Mesenchymal stem cell (in vitro differentiated cells and primary cell): ENCODE results near the gene CCDC188.

Experiments
- DNase-seq: peaks from one replicate; pipeline ENCODE4 v3.0.0-alpha.2; 2013
- H2AFZ ChIP-seq: one replicate; pipeline ENCODE4 v1.6.1; 2013; ENCODE audit warnings: low read depth, mild to moderate bottlenecking, control low read depth, inconsistent platforms, low read length, moderate library complexity
- H2AK5ac ChIP-seq: 2 replicates; pipeline ENCODE4 v1.6.1; 2013; ENCODE audit warnings: low read length, moderate library complexity, mild to moderate bottlenecking, inconsistent platforms; ENCODE audit not compliant: severe bottlenecking
- H2BK120ac ChIP-seq: one replicate; pipeline ENCODE4 v1.6.1; 2013; ENCODE audit warnings: low read depth, mild to moderate bottlenecking, inconsistent platforms, low read length, moderate library complexity
- H2BK12ac ChIP-seq, 2 experiments: one replicate each; pipeline ENCODE4 v1.6.1; 2013; ENCODE audit warnings: inconsistent platforms in 2 of 2, low read length in 2 of 2, mild to moderate bottlenecking in 2 of 2, moderate library complexity in 2 of 2, control low read depth in 1 of 2
- H2BK15ac ChIP-seq: one replicate; pipeline ENCODE4 v1.6.1; 2013; ENCODE audit warnings: mild to moderate bottlenecking, low read depth, inconsistent platforms; ENCODE audit not compliant: poor library complexity, severe bottlenecking
- H2BK5ac ChIP-seq: 2 replicates; pipeline ENCODE4 v1.6.1; 2013; ENCODE audit warnings: low read depth, mild to moderate bottlenecking, low read length, control low read depth, inconsistent platforms; ENCODE audit not compliant: poor library complexity, severe bottlenecking
- H3K14ac ChIP-seq, 2 experiments: one replicate each; pipeline ENCODE4 v1.6.1; 2013; ENCODE audit warnings: inconsistent platforms in 2 of 2, low read length in 2 of 2, control low read depth in 1 of 2, mild to moderate bottlenecking in 1 of 2, moderate library complexity in 1 of 2
- H3K18ac ChIP-seq, 2 experiments: one replicate each; pipeline ENCODE4 v1.6.1; 2013; ENCODE audit warnings: inconsistent platforms in 2 of 2, low read length in 2 of 2, control low read depth in 1 of 2, low read depth in 1 of 2, mild to moderate bottlenecking in 1 of 2
- H3K23ac ChIP-seq, 2 experiments: one replicate each; pipeline ENCODE4 v1.6.1; 2013; ENCODE audit warnings: inconsistent platforms in 2 of 2, low read length in 2 of 2, mild to moderate bottlenecking in 2 of 2, moderate library complexity in 2 of 2, control low read depth in 1 of 2
- H3K27ac ChIP-seq: 2 replicates; pipeline ENCODE4 v1.5.1; 2013; ENCODE audit warnings: mild to moderate bottlenecking, moderate library complexity, low read length, control low read depth, inconsistent platforms; ENCODE audit not compliant: poor library complexity, severe bottlenecking
- H3K27me3 ChIP-seq, 2 experiments: 2 replicates each; pipeline versions ENCODE4 v1.6.1 to v1.7.0; 2013; ENCODE audit warnings: low read length in 2 of 2, mild to moderate bottlenecking in 2 of 2, moderate library complexity in 2 of 2, control low read depth in 1 of 2, inconsistent platforms in 1 of 2; ENCODE audit not compliant: control insufficient read depth in 1 of 2, insufficient read depth in 1 of 2
- H3K36me3 ChIP-seq, 2 experiments: 2 replicates each; pipeline versions ENCODE4 v1.6.1 to v1.7.0; 2013; ENCODE audit warnings: low read length in 2 of 2, control low read depth in 1 of 2, inconsistent platforms in 1 of 2, low read depth in 1 of 2, mild to moderate bottlenecking in 1 of 2; ENCODE audit not compliant: insufficient read depth in 2 of 2, control insufficient read depth in 1 of 2
- H3K4ac ChIP-seq, 2 experiments: one replicate each; pipeline ENCODE4 v1.6.1; 2013; ENCODE audit warnings: inconsistent platforms in 2 of 2, low read length in 2 of 2, mild to moderate bottlenecking in 2 of 2, moderate library complexity in 2 of 2, control low read depth in 1 of 2, low read depth in 1 of 2
- H3K4me1 ChIP-seq: 2 replicates; pipeline ENCODE4 v1.6.1; 2013; ENCODE audit warnings: low read depth, low read length, control low read depth; ENCODE audit not compliant: control insufficient read depth, insufficient read depth
- H3K4me2 ChIP-seq: 2 replicates; pipeline ENCODE4 v1.6.1; 2013; ENCODE audit warnings: low read length, mild to moderate bottlenecking, inconsistent platforms; ENCODE audit not compliant: poor library complexity, severe bottlenecking
- H3K4me3 ChIP-seq, 2 experiments: 2 replicates each; pipeline versions ENCODE4 v1.5.1 to v1.7.0; 2013; ENCODE audit warnings: low read length in 2 of 2, mild to moderate bottlenecking in 2 of 2, control low read depth in 1 of 2, low read depth in 1 of 2; ENCODE audit not compliant: insufficient read depth in 1 of 2
- H3K79me1 ChIP-seq: replicated peaks from 2 replicates; pipeline ENCODE4 v1.6.1; 2013; ENCODE audit warnings: mild to moderate bottlenecking, control low read depth, low read length, inconsistent platforms; ENCODE audit not compliant: poor library complexity, severe bottlenecking
- H3K9ac ChIP-seq: 2 replicates; pipeline ENCODE4 v1.7.0; 2013; ENCODE audit warnings: mild to moderate bottlenecking, low read length, moderate library complexity
- H3K9me3 ChIP-seq: 2 replicates; pipeline ENCODE4 v1.7.0; 2013; ENCODE audit warnings: mild to moderate bottlenecking, low read length; ENCODE audit not compliant: control insufficient read depth
- H4K8ac ChIP-seq: one replicate; pipeline ENCODE4 v1.6.1; 2013; ENCODE audit warnings: inconsistent platforms, mild to moderate bottlenecking, low read length, moderate library complexity
- H4K91ac ChIP-seq: one replicate; pipeline ENCODE4 v1.6.1; 2013; ENCODE audit warnings: mild to moderate bottlenecking, low read length, inconsistent platforms
- WGBS: methylation state at CpG from one replicate; pipeline ENCODE4 v1.1.7; 2013; ENCODE audit warnings: mixed read lengths; 5-methylcytosine and 5-hydroxymethylcytosine counted together

CCDC188 gene

GRCh38 chr22:20109411-20110358 lies 41.2 kb downstream of the CCDC188 start:
- no peak for DNase-seq

GRCh38 chr22:20108757-20109230 lies 42.1 kb downstream of the CCDC188 start:
- Histone ChIP-seq H2AK5ac (no peak overlapping the region), H3K14ac (no peak overlapping the region), H3K9ac (no peak overlapping the region), H2AFZ (no peak overlapping the region), H3K79me1 (peaks cover 46% of the 10 kb centered on the region), H3K36me3 (peaks cover 94% of the 10 kb centered on the region in 2 experiments), H3K27ac (no peak overlapping the region), H2BK120ac (no peak overlapping the region), H3K27me3 (no peaks in the 10 kb centered on the region), H4K91ac (no peak overlapping the region), H3K4me1 (peaks cover 23% of the 10 kb centered on the region), H2BK15ac (no peak overlapping the region), H3K4me3 (no peak overlapping the region), H2BK5ac (no peak overlapping the region), H2BK12ac (no peak overlapping the region), H3K18ac (no peak overlapping the region), H3K9me3 (no peaks in the 10 kb centered on the region), H3K4me2 (no peak overlapping the region), H3K4ac (no peak overlapping the region), H4K8ac (no peak overlapping the region), H3K23ac (no peak overlapping the region)
- no peak for DNase-seq
- 98% methylated on average over 12 of the region's 12 CpGs for WGBS

More at GRCh38 chr22:20109411-20110358, 41.2 kb downstream of the CCDC188 start:
- no peaks in the 10 kb centered on the region for H3K9me3 ChIP-seq
- H3K4me3 ChIP-seq, result no peak overlapping the region
- no peak overlapping the region for H3K23ac ChIP-seq
- H3K4me1 ChIP-seq, result peaks cover 22% of the 10 kb centered on the region
- H2AFZ ChIP-seq, result no peak overlapping the region
- peaks cover 96 to 98% of the 10 kb centered on the region in 2 experiments for H3K36me3 ChIP-seq
- no peak overlapping the region for H3K18ac ChIP-seq
- no peak overlapping the region for H3K4me2 ChIP-seq
- H2BK5ac ChIP-seq, result no peak overlapping the region
- H2BK12ac ChIP-seq, result no peak overlapping the region
- no peak overlapping the region for H2BK15ac ChIP-seq
- H2AK5ac ChIP-seq, result no peak overlapping the region
- H4K8ac ChIP-seq, result peak overlapping the region; percentile 20
- H2BK120ac ChIP-seq, result no peak overlapping the region
- H3K14ac ChIP-seq, result no peak overlapping the region
- no peak overlapping the region for H4K91ac ChIP-seq
- 96% methylated on average over 22 of the region's 23 CpGs for WGBS
- no peaks in the 10 kb centered on the region for H3K27me3 ChIP-seq
- H3K4ac ChIP-seq, result no peak overlapping the region
- peaks cover 52% of the 10 kb centered on the region for H3K79me1 ChIP-seq
- H3K27ac ChIP-seq, result no peak overlapping the region
- no peak overlapping the region for H3K9ac ChIP-seq

- no peak overlapping the region for H3K4me3 ChIP-seq
- H2BK120ac ChIP-seq, result no peak overlapping the region
- no peak overlapping the region for H3K9ac ChIP-seq
- no peak overlapping the region for H4K8ac ChIP-seq
- no peak overlapping the region for H2BK5ac ChIP-seq
- no peak overlapping the region for H2BK15ac ChIP-seq
- H2AFZ ChIP-seq, result no peak overlapping the region
- peaks cover 23% of the 10 kb centered on the region for H3K4me1 ChIP-seq
- WGBS, result 94% methylated on average over 13 of the region's 13 CpGs
- no peak overlapping the region for H3K4ac ChIP-seq
- no peak for DNase-seq
- H3K79me1 ChIP-seq, result peaks cover 41% of the 10 kb centered on the region
- H3K18ac ChIP-seq, result no peak overlapping the region
- no peak overlapping the region for H4K91ac ChIP-seq
- no peak overlapping the region for H3K14ac ChIP-seq
- H2AK5ac ChIP-seq, result no peak overlapping the region
- H2BK12ac ChIP-seq, result no peak overlapping the region
- H3K9me3 ChIP-seq, result no peaks in the 10 kb centered on the region
- H3K4me2 ChIP-seq, result no peak overlapping the region
- H3K27me3 ChIP-seq, result no peaks in the 10 kb centered on the region
- H3K36me3 ChIP-seq, result peaks cover 90 to 94% of the 10 kb centered on the region in 2 experiments
- H3K23ac ChIP-seq, result no peak overlapping the region
- no peak overlapping the region for H3K27ac ChIP-seq
Measured at GRCh38 chr22:20107951-20108756, 42.7 kb downstream of the CCDC188 start.

- H2BK5ac ChIP-seq, result no peak overlapping the region
- H3K4ac ChIP-seq, result no peak overlapping the region
- peaks cover 23% of the 10 kb centered on the region for H3K4me1 ChIP-seq
- H3K14ac ChIP-seq, result no peak overlapping the region
- H2AK5ac ChIP-seq, result no peak overlapping the region
- no peak overlapping the region for H3K9ac ChIP-seq
- H2AFZ ChIP-seq, result no peak overlapping the region
- no peak for DNase-seq
- H3K18ac ChIP-seq, result no peak overlapping the region
- H2BK15ac ChIP-seq, result no peak overlapping the region
- WGBS, result over 99% methylated on average over 7 of the region's 7 CpGs
- H3K27me3 ChIP-seq, result no peaks in the 10 kb centered on the region
- no peak overlapping the region for H2BK12ac ChIP-seq
- no peak overlapping the region for H2BK120ac ChIP-seq
- no peak overlapping the region for H3K23ac ChIP-seq
- H3K9me3 ChIP-seq, result no peaks in the 10 kb centered on the region
- no peak overlapping the region for H3K4me2 ChIP-seq
- no peak overlapping the region for H3K27ac ChIP-seq
- H3K4me3 ChIP-seq, result no peak overlapping the region
- H3K79me1 ChIP-seq, result peaks cover 36% of the 10 kb centered on the region
- no peak overlapping the region for H4K91ac ChIP-seq
- peaks cover 84 to 90% of the 10 kb centered on the region in 2 experiments for H3K36me3 ChIP-seq
- H4K8ac ChIP-seq, result no peak overlapping the region
Measured at GRCh38 chr22:20107471-20107901, 43.4 kb downstream of the CCDC188 start.
